Memory B cell (primary cell): Measurements from ENCODE around the gene DNAI1.
A peak's percentile ranks its signal among the peaks of the same experiment; 100 is the strongest.

Experiments
- ATAC-seq: fragments of 150-1000 bp; cut with Tn5 transposase; 2 replicates; pipeline ENCODE4 v1.10.0; 2021; ENCODE audit warnings: low read depth, mild to moderate bottlenecking, moderate library complexity
- DNase-seq, 2 donors: peaks; one replicate each; pipeline ENCODE4 v3.0.0; 2022; ENCODE audit warnings: low spot score in 2 of 2
- H3K27ac Mint-ChIP-seq: one replicate; pipeline ENCODE4 v1.8.0; 2022; ENCODE audit warnings: mild to moderate bottlenecking, moderate library complexity, mixed read lengths
- H3K27me3 Mint-ChIP-seq: one replicate; pipeline ENCODE4 v1.8.0; 2022; ENCODE audit warnings: mixed read lengths
- H3K36me3 Mint-ChIP-seq: one replicate; pipeline ENCODE4 v1.8.0; 2022; ENCODE audit warnings: mild to moderate bottlenecking, mixed read lengths
- H3K4me1 Mint-ChIP-seq: one replicate; pipeline ENCODE4 v1.8.0; 2022; ENCODE audit warnings: mixed read lengths
- H3K4me3 Mint-ChIP-seq: one replicate; pipeline ENCODE4 v1.8.0; 2022; ENCODE audit warnings: mild to moderate bottlenecking, moderate library complexity, mixed read lengths
- H3K9me3 Mint-ChIP-seq: one replicate; pipeline ENCODE4 v1.8.0; 2022; ENCODE audit warnings: mixed read lengths

Gene DNAI1

GRCh38 chr9:34541540-34541939 is 82.9 kb downstream of the DNAI1 start:
- Mint-ChIP-seq H3K9me3 (no peaks in the 10 kb centered on the region), H3K4me3 (no peak overlapping the region), H3K4me1 (no peaks in the 10 kb centered on the region), H3K27me3 (peaks cover 19% of the 10 kb centered on the region), H3K36me3 (no peaks in the 10 kb centered on the region), H3K27ac (no peak overlapping the region)
- DNase-seq (no peak), ATAC-seq (no peak)

GRCh38 chr9:34544035-34544434 is 85.4 kb downstream of the DNAI1 start:
- Mint-ChIP-seq H3K4me1 (peaks cover 2% of the 10 kb centered on the region), H3K27me3 (peaks cover 22% of the 10 kb centered on the region), H3K4me3 (no peak overlapping the region), H3K27ac (no peak overlapping the region), H3K9me3 (no peaks in the 10 kb centered on the region), H3K36me3 (no peaks in the 10 kb centered on the region)
- DNase-seq: no peak
- no peak for ATAC-seq

- no peak for DNase-seq
Observed at GRCh38 chr9:34545497-34545896, 86.9 kb downstream of the DNAI1 start.

GRCh38 chr9:34546102-34546833 is 87.7 kb downstream of the DNAI1 start:
- Mint-ChIP-seq H3K36me3 (no peaks in the 10 kb centered on the region), H3K4me3 (no peak overlapping the region), H3K27me3 (peaks cover 17% of the 10 kb centered on the region), H3K4me1 (peaks cover 2% of the 10 kb centered on the region), H3K27ac (no peak overlapping the region), H3K9me3 (no peaks in the 10 kb centered on the region)
- DNase-seq: no peak
- ATAC-seq: no peak

More at GRCh38 chr9:34545497-34545896, 86.9 kb downstream of the DNAI1 start:
- Mint-ChIP-seq H3K4me3 (no peak overlapping the region), H3K4me1 (peaks cover 2% of the 10 kb centered on the region), H3K9me3 (no peaks in the 10 kb centered on the region), H3K27ac (no peak overlapping the region), H3K36me3 (no peaks in the 10 kb centered on the region), H3K27me3 (peaks cover 19% of the 10 kb centered on the region)
- ATAC-seq: no peak

GRCh38 chr9:34546834-34547827 is 88.5 kb downstream of the DNAI1 start:
- DNase-seq (peak in 1 of 2 donors; percentile 18), ATAC-seq (peak; percentile 62)
- Mint-ChIP-seq H3K27ac (no peak overlapping the region), H3K4me1 (peaks cover 2% of the 10 kb centered on the region), H3K9me3 (no peaks in the 10 kb centered on the region), H3K27me3 (peaks cover 18% of the 10 kb centered on the region), H3K4me3 (no peak overlapping the region), H3K36me3 (no peaks in the 10 kb centered on the region)

GRCh38 chr9:34547960-34548611 is 89.5 kb downstream of the DNAI1 start:
- Mint-ChIP-seq H3K9me3 (no peaks in the 10 kb centered on the region), H3K27me3 (peaks cover 21% of the 10 kb centered on the region), H3K4me1 (peaks cover 2% of the 10 kb centered on the region), H3K27ac (no peak overlapping the region), H3K36me3 (no peaks in the 10 kb centered on the region), H3K4me3 (no peak overlapping the region)
- no peak for DNase-seq
- peak; percentile 61 for ATAC-seq

- Mint-ChIP-seq H3K36me3 (no peaks in the 10 kb centered on the region), H3K27me3 (peaks cover 23% of the 10 kb centered on the region), H3K4me1 (peaks cover 2% of the 10 kb centered on the region), H3K27ac (no peak overlapping the region), H3K4me3 (no peak overlapping the region), H3K9me3 (no peaks in the 10 kb centered on the region)
- DNase-seq (no peak), ATAC-seq (no peak)
Observed at GRCh38 chr9:34549407-34549732, 90.8 kb downstream of the DNAI1 start.

GRCh38 chr9:34550016-34550680 is 91.5 kb downstream of the DNAI1 start:
- Mint-ChIP-seq H3K9me3 (no peaks in the 10 kb centered on the region), H3K4me3 (no peak overlapping the region), H3K27ac (no peak overlapping the region), H3K36me3 (no peaks in the 10 kb centered on the region), H3K27me3 (peaks cover 26% of the 10 kb centered on the region), H3K4me1 (peaks cover 2% of the 10 kb centered on the region)
- ATAC-seq (no peak), DNase-seq (no peak)

GRCh38 chr9:34550681-34551270 is 92.2 kb downstream of the DNAI1 start:
- peaks cover 23% of the 10 kb centered on the region for H3K27me3 Mint-ChIP-seq
- ATAC-seq (no peak), DNase-seq (no peak)
- H3K9me3 Mint-ChIP-seq: no peaks in the 10 kb centered on the region
- no peaks in the 10 kb centered on the region for H3K36me3 Mint-ChIP-seq
- peaks cover 2% of the 10 kb centered on the region for H3K4me1 Mint-ChIP-seq
- H3K27ac Mint-ChIP-seq: no peak overlapping the region
- no peak overlapping the region for H3K4me3 Mint-ChIP-seq

- Mint-ChIP-seq H3K4me3 (no peak overlapping the region), H3K9me3 (no peaks in the 10 kb centered on the region), H3K27ac (no peak overlapping the region), H3K36me3 (no peaks in the 10 kb centered on the region), H3K27me3 (peaks cover 26% of the 10 kb centered on the region), H3K4me1 (peaks cover 2% of the 10 kb centered on the region)
- ATAC-seq: no peak
- no peak for DNase-seq
Observed at GRCh38 chr9:34551751-34552605, 93.4 kb downstream of the DNAI1 start.

- Mint-ChIP-seq H3K27ac (no peak overlapping the region), H3K9me3 (no peaks in the 10 kb centered on the region), H3K36me3 (no peaks in the 10 kb centered on the region), H3K4me1 (peaks cover 2% of the 10 kb centered on the region), H3K4me3 (no peak overlapping the region), H3K27me3 (peaks cover 27% of the 10 kb centered on the region)
- ATAC-seq (no peak), DNase-seq (no peak)
Observed at GRCh38 chr9:34552606-34552981, 94.0 kb downstream of the DNAI1 start.

- peaks cover 27% of the 10 kb centered on the region for H3K27me3 Mint-ChIP-seq
- ATAC-seq (no peak), DNase-seq (no peak)
- H3K36me3 Mint-ChIP-seq: no peaks in the 10 kb centered on the region
- H3K4me3 Mint-ChIP-seq: no peak overlapping the region
- H3K4me1 Mint-ChIP-seq: peaks cover 2% of the 10 kb centered on the region
- H3K27ac Mint-ChIP-seq: no peak overlapping the region
- H3K9me3 Mint-ChIP-seq: no peaks in the 10 kb centered on the region
Observed at GRCh38 chr9:34552986-34553385, 94.4 kb downstream of the DNAI1 start.
